Hepatocyte (in vitro differentiated cells): Measurements from ENCODE around the gene ARPP21. TPM values are rescaled to one million over a fixed set of nuclear protein-coding genes. Genes with fewer than 3 reads are reported as not detected.

Source experiments
- DNase-seq: peaks from one replicate; pipeline ENCODE4 v3.0.0-alpha.2; 2016; ENCODE audit warnings: low spot score
- H2AFZ ChIP-seq: fragments of 200-600 bp; sonication (generic); 2 replicates; pipeline ENCODE4 v1.6.0; 2016; ENCODE audit warnings: antibody characterized with exemption, mild to moderate bottlenecking
- H3K27ac ChIP-seq: fragments of 200-600 bp; sonication (generic); 2 replicates; pipeline ENCODE4 v1.5.1; 2016; ENCODE audit warnings: mild to moderate bottlenecking
- H3K27me3 ChIP-seq: fragments of 200-600 bp; sonication (generic); 2 replicates; pipeline ENCODE4 v1.6.1; 2016
- H3K36me3 ChIP-seq: fragments of 200-600 bp; sonication (generic); replicated peaks from 2 replicates; pipeline ENCODE4 v1.5.1; 2016; ENCODE audit warnings: low read depth; ENCODE audit not compliant: insufficient read depth
- H3K4me1 ChIP-seq: fragments of 200-600 bp; sonication (generic); 2 replicates; pipeline ENCODE4 v1.5.1; 2016; ENCODE audit warnings: mild to moderate bottlenecking, moderate library complexity; ENCODE audit not compliant: insufficient read depth
- H3K4me2 ChIP-seq: fragments of 200-600 bp; sonication (generic); 2 replicates; pipeline ENCODE4 v1.6.0; 2016
- H3K4me3 ChIP-seq: fragments of 200-600 bp; sonication (generic); 2 replicates; pipeline ENCODE4 v1.5.1; 2016; ENCODE audit warnings: mild to moderate bottlenecking
- H3K79me2 ChIP-seq: fragments of 200-600 bp; sonication (generic); 2 replicates; pipeline ENCODE4 v1.6.0; 2017; ENCODE audit warnings: mild to moderate bottlenecking
- H3K9me2 ChIP-seq: fragments of 200-600 bp; sonication (generic); replicated peaks from 2 replicates; pipeline ENCODE4 v1.6.0; 2017; ENCODE audit warnings: mild to moderate bottlenecking; ENCODE audit not compliant: insufficient read depth
- H3K9me3 ChIP-seq: fragments of 200-600 bp; sonication (generic); 2 replicates; pipeline ENCODE4 v1.5.1; 2016; ENCODE audit warnings: low read depth, mild to moderate bottlenecking
- H4K20me1 ChIP-seq: fragments of 200-600 bp; sonication (generic); 2 replicates; pipeline ENCODE4 v1.6.0; 2016; ENCODE audit warnings: mild to moderate bottlenecking; ENCODE audit not compliant: insufficient read depth, poor library complexity, severe bottlenecking
- CTCF ChIP-seq: fragments of 200-600 bp; sonication (generic); IDR thresholded peaks from 2 replicates; pipeline ENCODE4 v1.5.1; 2016; ENCODE audit warnings: antibody characterized with exemption, mild to moderate bottlenecking; ENCODE audit not compliant: poor library complexity
- EZH2 ChIP-seq: fragments of 200-600 bp; sonication (generic); IDR thresholded peaks from 2 replicates; pipeline ENCODE4 v1.6.1; 2016; ENCODE audit warnings: antibody characterized with exemption, mild to moderate bottlenecking, borderline replicate concordance
- EZH2phosphoT487 ChIP-seq: fragments of 200-600 bp; sonication (generic); IDR thresholded peaks from one replicate; pipeline ENCODE4 v1.6.1; 2018; ENCODE audit warnings: antibody characterized with exemption, mild to moderate bottlenecking, low read depth, moderate library complexity; ENCODE audit not compliant: unreplicated experiment, severe bottlenecking
- WGBS: methylation state at CpG from one replicate; pipeline ENCODE4 v1.1.6; 2016; ENCODE audit warnings: low lambda C conversion rate; ENCODE audit errors: missing lambda C conversion rate; 5-methylcytosine and 5-hydroxymethylcytosine counted together
- polyA plus RNA-seq: library from polyadenylated mRNA; unstranded; fragments of >200 nt; fragmentation: Nextera tagmentation; extraction: Ambion mirVana; gene quantifications from 2 replicates; pipeline ENCODE4 v1.2.1, GENCODE V29; 2016
- total RNA-seq: library from RNA; depleted of rRNA; stranded (reverse); fragments of >200 nt; gene quantifications from 2 replicates; pipeline ENCODE4 v1.2.3, GENCODE V29; 2014

ARPP21 gene
- total and polyA plus RNA-seq, 2 experiments from 2014 or later: 0.19 TPM; not detected in 1

- no peak for TF ChIP-seq EZH2phosphoT487
- no peak for TF ChIP-seq CTCF
- no peak for TF ChIP-seq EZH2
- no peak overlapping the region for H3K4me2 ChIP-seq
- H4K20me1 ChIP-seq: no peaks in the 10 kb centered on the region
- H3K4me1 ChIP-seq: peaks cover 3% of the 10 kb centered on the region
- no peak overlapping the region for H2AFZ ChIP-seq
- no peak for DNase-seq
- no peaks in the 10 kb centered on the region for H3K9me3 ChIP-seq
- H3K27ac ChIP-seq: no peak overlapping the region
- no peak overlapping the region for H3K4me3 ChIP-seq
- no peaks in the 10 kb centered on the region for H3K79me2 ChIP-seq
- peaks cover 44% of the 10 kb centered on the region for H3K27me3 ChIP-seq
- 95% methylated on average over 2 of the region's 2 CpGs for WGBS
- no peaks in the 10 kb centered on the region for H3K36me3 ChIP-seq
- no peaks in the 10 kb centered on the region for H3K9me2 ChIP-seq
These were observed 5.1 kb downstream of the ARPP21 start for GRCh38 chr3:35644451-35644850.

- Histone ChIP-seq H3K79me2 (no peaks in the 10 kb centered on the region), H4K20me1 (no peaks in the 10 kb centered on the region), H2AFZ (no peak overlapping the region), H3K27me3 (peaks cover 37% of the 10 kb centered on the region), H3K4me3 (no peak overlapping the region), H3K4me1 (peaks cover under 1% of the 10 kb centered on the region), H3K27ac (no peak overlapping the region), H3K9me2 (no peaks in the 10 kb centered on the region), H3K9me3 (no peaks in the 10 kb centered on the region), H3K4me2 (no peak overlapping the region), H3K36me3 (no peaks in the 10 kb centered on the region)
- no peak for DNase-seq
- 72% methylated on average over 2 of the region's 2 CpGs for WGBS
- TF ChIP-seq EZH2 (no peak), EZH2phosphoT487 (no peak), CTCF (no peak)
These were observed 5.9 kb downstream of the ARPP21 start for GRCh38 chr3:35645189-35645588.

GRCh38 chr3:35646081-35646480 is 6.8 kb downstream of the ARPP21 start:
- Histone ChIP-seq H3K27me3 (peaks cover 28% of the 10 kb centered on the region), H3K4me3 (no peak overlapping the region), H4K20me1 (no peaks in the 10 kb centered on the region), H3K79me2 (no peaks in the 10 kb centered on the region), H3K4me1 (no peaks in the 10 kb centered on the region), H3K4me2 (no peak overlapping the region), H3K36me3 (no peaks in the 10 kb centered on the region), H3K9me2 (no peaks in the 10 kb centered on the region), H2AFZ (no peak overlapping the region), H3K9me3 (no peaks in the 10 kb centered on the region), H3K27ac (no peak overlapping the region)
- TF ChIP-seq EZH2: no peak
- TF ChIP-seq CTCF: no peak
- no peak for TF ChIP-seq EZH2phosphoT487
- no peak for DNase-seq
- 89% methylated on average over 4 of the region's 4 CpGs for WGBS

- Histone ChIP-seq H3K4me3 (no peak overlapping the region), H3K4me1 (no peaks in the 10 kb centered on the region), H3K27ac (no peak overlapping the region), H3K79me2 (no peaks in the 10 kb centered on the region), H2AFZ (no peak overlapping the region), H3K36me3 (no peaks in the 10 kb centered on the region), H4K20me1 (no peaks in the 10 kb centered on the region), H3K4me2 (no peak overlapping the region), H3K9me2 (no peaks in the 10 kb centered on the region), H3K9me3 (no peaks in the 10 kb centered on the region), H3K27me3 (peaks cover 14% of the 10 kb centered on the region)
- DNase-seq: no peak
- TF ChIP-seq CTCF (no peak), EZH2phosphoT487 (no peak), EZH2 (no peak)
- WGBS: 88% methylated on average over 4 of the region's 4 CpGs
These were observed 8.1 kb downstream of the ARPP21 start for GRCh38 chr3:35647461-35647860.
